HG03469 (cell line): ENCODE data around the gene LENEP.

Experiments used
- ATAC-seq: cut with Tn5 transposase; IDR thresholded peaks from one replicate; pipeline ENCODE4 v1.9.1; 2021; ENCODE audit warnings: mild to moderate bottlenecking, moderate library complexity, moderate number of reproducible peaks; ENCODE audit not compliant: unreplicated experiment

The LENEP gene

DNA sequence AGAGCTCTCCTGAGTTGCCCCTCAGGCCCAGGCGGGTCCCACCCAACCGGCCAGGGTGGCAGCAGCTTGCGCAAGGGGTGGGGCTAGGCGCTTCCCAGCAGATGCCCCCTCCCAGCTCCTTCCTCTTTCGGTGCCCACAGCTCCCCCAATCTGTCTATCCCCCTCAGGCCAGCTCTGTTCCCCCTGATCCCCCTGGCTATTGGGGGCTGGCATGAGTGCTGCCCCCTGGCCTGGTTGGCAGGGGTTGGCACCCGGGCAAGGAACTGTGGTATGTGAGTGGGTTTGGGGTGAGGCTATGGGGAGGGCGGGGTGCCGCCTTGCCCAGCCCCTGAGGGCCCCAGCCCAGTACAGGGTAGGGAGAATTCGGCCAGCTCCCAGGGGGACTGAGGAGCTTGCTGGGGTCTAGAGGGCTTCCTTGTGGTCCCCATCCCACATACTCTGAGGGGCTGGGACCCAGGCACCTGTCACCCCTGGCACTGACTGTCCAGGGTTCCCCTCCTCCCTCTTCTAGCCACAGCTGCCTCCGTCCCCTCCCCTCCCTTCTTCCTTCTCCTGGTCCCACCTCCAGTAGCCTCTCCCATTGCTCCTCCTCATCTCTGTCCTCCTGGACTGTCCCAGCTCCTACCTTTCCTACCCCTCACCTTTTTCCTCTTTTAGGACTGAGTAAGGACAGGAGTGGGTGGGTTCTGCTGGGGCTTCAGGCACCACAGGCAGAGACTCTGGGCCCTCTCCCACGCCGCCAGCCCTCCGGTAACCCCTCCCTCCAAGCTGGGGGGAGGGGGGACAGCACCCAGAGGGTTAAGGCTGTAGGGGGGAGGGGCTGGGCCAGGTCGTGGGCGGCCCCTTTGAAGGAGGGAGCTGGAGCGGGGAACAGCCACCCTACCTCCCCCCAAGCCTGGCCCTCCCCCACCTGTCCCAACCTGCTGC, 14.9 kb downstream of the LENEP start:
- ATAC-seq: no peak

DNA sequence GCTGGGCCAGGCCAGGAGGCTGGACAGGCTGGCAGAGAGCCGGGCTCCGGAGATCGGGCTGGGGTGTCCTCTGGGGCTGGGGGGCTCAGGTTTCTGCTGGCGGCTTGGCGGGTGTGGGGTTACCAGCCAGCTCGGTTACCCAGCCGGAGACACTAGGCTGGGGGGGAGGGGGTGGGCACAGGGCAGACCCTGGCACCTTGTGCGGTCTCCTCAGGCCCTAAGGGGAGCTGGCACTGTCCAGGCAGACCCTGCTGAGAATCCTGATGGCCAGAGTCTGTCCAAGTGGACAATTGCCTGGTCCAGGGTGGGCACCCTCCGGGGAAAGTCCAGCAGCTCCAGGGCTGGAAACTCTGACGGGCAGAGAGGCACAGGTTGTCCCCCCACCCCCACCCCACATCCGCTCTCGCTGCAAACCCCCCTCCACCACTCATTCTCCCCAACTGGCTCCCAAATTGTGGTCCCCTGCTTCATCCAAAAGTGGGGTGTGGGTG, 15.9 kb downstream of the LENEP start:
- no peak for ATAC-seq

DNA sequence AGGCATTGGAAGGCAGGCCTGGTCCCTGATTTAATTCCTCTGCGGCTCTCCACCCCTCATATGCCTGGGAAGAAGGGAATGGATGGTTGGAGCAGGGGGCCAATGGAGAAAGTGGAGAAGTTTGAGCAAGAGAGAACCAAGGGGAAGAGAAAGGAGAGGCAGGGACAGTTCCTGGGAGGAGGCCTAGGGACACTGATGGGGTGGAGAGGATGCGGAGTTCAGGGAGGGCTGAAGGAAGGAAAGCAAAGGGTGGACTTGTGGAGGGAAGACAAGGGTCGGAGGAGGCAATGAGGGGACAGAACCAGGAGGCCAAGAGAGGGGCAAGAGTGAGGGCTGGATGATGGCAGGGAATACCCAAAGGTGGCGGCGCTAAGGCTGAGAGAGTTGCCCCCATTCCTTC, 16.4 kb downstream of the LENEP start:
- no peak for ATAC-seq

DNA sequence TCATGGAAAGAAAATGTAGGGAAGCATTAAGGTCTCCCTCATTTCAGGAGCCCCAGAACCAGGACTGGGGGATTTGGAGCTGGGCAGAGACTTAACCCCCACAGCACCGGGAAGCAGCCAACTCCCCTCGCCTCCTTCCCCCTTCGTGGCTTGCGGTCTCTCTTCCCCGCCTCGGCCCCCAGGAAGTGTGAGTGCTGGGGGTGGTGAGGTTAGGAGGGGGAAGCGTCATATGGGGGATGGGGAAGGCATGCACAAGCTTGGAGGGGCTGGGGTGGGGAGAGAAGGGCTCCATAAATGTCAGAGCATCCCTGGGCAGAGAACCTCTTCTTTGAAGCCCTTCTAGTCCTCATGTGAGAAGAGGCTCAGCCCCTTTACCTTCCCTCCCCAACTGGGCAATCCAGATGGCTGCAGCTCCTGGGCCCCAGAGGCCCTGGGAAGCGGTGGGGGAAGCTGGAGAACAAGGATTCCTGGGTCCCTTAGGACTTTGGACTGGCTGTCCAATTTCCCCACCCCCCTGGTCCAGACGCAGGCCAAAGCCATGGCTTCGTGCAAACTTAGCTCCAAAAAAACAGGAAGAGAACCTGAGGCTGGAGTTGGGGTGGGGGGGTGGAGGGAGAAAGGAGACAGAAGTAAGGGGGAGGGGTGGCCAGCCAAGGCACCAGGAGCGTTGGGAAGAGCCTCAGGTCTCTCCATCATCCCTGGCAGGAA, 17.0 kb downstream of the LENEP start:
- ATAC-seq: no peak

DNA sequence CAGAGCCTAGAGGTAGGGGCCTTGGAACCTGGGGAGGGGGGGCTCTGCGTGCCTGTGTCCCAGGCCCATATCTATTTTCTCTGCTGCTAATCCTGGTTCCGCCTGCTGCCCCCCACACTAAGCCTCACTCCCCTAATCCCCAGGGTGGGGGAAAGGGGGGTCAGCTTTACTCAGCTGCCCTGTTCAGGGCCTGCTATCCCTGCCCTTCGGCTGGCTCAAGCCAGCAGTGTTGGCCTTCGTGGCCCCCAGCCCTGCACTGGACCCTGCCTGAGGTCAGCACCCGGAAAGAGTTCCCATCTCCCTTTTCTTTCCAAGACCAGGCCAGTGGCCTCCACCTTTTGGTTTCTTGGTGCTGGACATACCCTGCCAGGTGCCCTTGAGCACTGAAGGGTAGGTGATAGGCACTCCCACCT, 17.6 kb downstream of the LENEP start:
- no peak for ATAC-seq

DNA sequence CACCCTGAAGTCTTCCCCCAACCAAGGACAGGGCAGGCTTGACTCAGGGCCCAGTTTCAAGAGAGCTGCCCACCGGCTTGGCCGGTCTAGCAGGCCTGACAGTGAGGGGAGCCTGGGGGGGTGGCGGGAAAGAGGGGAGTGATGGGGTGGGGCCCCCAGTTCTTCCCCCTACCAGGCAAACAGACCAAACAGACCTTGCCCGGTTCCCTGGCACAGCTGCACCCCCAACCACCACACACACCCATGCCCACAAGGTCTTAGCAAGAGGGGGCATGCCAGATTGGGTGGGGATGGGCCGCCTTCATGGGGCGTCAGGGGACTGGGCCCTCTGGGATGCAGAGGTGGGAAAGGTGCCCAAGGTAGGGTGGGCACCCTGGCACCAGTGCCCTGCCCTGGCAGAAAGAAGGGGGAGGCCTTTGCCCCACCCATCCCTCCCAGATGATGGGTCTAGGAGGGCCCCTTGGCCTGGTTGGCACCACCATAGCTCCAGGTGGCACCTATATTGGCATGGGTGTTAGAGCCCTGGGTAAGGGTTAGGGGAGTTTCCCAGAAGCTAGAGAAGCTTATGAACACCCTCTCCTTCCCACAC, 18.1 kb downstream of the LENEP start:
- no peak for ATAC-seq

DNA sequence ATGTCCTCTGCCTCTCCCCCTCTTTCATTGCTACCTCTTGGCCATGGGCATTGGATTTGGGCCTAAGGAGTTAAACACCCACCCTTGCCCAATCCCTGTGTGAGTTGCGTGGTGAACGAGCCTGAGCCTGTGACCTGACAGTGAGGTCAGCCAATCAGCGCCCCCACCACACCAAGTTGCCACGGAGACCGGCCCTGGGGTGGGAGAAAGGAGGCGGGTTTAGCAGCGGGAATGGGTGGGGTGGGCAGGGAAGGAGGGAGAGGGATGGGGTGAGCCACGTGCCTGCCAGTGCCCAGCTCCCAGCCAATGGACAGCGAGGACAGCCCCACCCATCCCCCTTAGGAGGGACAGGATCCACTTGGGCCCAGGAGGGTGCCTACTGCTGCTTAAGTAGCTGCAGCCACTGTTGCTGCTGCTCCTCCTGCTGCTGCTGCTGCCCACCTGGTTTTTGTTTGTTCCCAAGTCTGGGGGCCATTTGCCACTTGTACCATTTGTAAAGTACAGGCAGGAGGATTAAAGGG, 18.7 kb downstream of the LENEP start:
- no peak for ATAC-seq

DNA sequence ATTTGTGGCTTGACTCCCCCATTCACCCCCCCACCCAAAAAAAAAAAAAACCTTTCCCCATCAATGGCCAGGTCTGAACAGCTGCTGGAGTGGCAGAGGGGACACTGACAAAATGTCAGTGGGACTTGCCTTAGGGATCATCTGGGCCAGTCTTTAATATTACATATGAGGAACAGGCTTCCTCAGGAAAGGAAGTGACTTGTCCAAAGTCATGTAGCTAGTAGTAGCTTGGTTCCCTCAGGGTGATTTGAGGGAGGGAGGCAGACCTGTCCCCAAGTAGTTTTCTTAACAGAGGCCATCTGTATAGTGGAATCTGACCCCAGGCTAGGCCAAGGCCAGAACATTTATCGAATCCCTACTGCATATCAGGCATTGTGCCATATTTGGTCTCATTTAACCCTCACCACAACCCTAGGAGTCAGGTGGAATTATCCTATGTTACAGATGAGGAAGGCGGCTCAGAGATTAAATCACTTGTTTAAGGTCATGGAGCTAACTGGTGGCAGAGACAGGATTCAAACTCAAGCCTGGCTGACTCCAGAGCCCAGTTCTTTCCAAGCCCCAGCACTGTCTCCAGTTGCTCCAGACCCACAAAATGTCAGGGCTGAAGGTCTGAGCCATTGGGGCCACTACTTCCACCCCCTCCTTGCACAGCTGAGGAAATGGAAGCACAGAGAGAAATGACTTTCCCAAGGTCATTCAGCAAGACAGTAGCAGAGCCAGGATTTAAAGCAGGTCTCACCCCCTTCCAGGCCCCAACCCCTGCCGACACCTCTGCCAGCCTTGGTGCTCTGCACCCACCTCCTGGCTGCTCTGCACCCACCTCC, 19.6 kb downstream of the LENEP start:
- no peak for ATAC-seq

DNA sequence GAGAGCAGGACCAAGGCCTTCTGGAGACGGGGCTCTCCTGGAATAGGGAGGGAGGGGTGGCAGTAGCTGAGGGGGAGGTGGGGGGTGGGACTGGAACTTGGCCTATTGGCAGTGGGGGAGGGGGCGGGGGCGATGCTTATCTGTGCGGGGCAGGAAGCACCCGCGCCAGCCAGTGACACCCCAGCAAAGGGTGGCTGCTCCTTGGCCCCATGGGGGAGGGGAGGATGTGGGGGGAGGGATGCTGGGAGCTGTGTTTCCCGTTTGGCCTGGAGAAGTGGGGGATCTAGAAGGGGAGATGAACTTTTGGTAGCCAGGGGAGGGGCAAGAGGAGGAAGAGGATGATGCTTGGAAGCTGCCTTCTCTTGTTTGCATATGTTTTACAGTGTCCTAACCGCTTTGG, 20.2 kb downstream of the LENEP start:
- ATAC-seq: no peak

DNA sequence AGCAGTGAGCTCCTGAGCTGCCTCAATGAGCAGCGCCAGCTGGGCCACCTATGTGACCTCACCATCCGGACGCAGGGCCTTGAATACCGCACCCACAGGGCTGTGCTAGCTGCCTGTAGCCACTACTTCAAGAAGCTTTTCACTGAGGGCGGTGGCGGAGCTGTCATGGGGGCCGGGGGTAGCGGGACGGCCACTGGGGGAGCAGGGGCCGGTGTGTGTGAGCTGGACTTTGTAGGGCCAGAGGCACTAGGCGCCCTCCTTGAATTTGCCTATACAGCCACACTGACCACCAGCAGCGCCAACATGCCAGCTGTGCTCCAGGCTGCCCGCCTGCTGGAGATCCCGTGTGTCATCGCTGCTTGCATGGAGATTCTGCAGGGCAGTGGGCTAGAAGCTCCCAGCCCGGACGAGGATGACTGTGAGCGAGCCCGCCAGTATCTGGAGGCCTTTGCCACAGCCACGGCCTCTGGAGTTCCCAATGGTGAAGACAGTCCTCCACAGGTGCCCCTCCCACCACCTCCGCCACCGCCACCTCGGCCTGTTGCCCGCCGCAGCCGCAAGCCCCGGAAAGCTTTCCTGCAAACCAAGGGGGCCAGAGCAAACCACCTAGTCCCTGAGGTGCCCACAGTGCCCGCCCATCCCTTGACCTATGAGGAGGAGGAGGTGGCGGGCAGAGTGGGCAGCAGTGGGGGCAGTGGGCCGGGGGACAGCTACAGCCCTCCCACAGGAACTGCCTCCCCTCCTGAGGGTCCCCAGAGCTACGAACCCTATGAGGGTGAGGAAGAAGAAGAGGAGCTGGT, 21.5 kb downstream of the LENEP start:
- no peak for ATAC-seq

DNA sequence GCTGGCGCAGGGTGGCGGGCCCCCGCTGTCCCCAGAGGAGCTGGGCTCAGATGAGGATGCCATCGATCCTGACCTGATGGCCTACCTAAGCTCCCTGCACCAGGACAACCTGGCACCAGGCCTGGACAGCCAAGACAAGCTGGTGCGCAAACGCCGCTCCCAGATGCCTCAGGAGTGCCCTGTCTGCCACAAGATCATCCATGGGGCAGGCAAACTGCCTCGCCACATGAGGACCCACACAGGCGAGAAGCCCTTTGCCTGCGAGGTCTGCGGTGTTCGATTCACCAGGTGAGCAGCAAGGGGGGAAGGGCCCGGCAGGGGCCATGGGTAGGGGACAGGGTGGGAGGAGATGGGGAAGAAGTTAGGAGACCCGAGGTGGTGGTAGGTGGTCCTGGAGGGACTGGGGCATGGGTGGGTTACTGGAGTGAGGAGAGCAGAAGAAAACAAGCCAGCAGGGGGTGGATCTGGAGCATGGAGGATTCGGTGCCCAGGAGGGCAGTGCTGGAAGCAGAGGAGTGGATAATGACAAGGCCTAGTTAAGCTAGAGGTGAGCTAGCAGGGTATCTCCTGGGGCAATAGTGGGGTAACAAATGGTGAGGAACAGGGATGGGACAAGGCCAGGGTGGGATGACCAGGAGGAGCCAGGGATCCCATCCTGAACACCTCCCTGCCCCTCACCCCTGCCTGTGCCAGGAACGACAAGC, 22.3 kb downstream of the LENEP start:
- no peak for ATAC-seq

DNA sequence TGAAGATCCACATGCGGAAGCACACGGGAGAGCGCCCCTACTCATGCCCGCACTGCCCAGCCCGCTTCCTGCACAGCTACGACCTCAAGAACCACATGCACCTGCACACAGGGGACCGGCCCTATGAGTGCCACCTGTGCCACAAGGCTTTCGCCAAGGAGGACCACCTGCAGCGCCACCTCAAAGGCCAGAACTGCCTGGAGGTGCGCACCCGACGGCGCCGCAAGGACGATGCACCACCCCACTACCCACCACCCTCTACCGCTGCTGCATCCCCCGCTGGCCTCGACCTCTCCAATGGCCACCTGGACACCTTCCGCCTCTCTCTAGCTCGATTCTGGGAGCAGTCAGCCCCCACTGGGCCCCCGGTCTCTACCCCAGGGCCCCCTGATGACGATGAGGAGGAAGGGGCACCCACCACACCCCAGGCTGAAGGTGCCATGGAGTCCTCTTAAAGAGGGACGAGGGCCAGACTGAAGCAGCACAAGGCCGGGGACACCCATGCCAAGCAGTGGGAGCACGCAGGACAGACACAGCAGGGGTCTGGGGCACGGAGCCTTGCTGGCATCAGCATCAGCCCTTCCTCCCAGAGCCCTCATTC, 22.9 kb downstream of the LENEP start:
- ATAC-seq: no peak

DNA sequence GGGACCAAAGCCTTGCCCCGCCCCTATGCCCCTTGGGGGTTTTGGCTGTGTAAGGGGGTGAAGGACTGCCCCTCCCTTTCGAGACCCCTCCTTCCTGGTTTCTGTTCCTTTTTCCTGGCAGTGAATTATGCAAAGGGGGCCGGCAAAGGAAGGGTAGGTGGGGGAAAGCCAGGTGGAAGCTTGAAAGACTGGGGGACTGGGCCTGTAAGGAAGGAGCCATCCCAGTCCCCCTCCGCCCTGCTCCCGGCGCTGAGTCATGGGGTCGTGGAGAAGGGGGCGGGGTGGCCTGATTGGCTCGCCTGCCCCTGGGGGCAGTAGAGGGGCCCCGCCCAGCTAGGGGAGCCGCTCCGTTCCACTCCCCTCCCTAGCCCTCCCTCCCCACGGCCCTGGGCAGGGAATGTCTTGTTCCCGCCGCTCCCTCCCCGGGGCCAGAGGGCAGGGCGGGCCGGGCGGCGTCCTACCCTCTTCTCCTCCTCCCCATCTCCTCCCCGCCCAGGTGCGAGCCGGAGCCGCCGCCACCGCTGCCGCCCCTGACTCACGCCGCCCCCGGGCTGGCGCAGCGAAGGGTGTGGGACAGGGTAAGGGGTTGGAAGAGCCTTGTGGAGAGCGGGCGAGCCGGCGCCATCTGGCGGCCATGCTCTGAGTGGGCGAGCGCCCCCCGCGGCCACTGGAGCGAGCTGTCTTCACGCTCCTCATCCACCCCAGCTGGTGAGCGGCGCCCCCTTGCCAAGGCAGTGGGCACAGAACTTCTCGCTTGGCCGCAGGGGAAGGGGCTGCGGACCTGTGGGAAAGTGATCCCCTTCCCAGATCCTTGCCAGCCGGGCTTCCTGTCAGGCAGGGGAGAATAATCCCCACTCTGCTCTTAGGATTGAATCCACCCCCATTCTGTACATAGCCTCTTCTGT, 23.9 kb downstream of the LENEP start:
- ATAC-seq: peak; percentile 41

DNA sequence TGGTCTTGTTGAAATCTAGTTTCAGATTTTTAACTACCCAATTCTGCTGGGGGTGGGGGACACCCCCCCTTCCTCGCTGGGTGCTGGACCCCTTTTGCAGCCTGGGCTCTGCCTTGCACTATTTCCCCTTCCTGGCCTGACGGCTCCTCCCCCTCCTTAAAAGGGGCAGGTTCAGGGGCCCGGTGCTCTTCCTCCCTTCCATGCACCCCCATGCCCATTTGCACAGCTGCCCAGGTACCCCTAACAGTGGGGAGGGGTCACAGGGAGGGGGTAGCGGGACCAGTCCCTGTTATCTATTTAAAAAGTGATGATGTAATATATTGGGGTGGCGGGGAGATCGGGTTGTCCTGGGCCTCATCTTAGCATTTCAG, 24.5 kb downstream of the LENEP start:
- ATAC-seq: no peak

DNA sequence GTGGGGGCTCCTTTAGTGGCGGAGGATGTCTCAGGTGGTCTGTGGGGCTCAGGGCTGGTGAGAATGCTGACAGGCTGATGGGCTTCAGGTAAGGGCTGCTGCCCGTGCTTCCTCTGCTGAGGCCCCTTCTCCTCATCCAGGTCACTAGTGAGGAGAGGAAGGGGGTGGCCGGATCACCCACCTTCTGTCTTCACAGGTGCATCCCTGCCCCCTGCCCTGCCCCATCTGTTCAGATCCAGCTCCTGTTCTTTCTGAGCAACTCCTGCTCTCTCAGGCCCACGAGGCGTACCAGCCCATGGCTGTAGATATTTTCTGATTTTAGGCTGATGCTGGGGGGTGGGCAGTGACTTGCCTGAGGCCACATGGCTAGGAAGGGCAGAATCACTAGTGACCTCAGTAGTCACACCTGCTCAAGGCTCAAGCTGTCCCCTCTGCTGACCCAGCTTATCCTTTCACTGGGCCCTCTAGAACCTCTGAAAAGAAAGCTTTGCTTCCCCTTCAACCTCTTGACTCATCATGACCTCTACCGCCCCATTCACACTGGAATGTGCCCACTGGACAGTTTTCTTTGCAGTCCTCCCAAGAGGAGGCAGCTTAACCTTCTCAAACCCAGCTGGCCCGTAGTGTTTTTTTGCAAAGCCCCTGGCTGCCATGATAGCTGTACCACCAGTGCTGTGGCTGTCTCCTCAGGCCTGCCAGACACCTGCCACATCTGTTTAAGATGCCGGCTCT, 25.4 kb downstream of the LENEP start:
- ATAC-seq: no peak

DNA sequence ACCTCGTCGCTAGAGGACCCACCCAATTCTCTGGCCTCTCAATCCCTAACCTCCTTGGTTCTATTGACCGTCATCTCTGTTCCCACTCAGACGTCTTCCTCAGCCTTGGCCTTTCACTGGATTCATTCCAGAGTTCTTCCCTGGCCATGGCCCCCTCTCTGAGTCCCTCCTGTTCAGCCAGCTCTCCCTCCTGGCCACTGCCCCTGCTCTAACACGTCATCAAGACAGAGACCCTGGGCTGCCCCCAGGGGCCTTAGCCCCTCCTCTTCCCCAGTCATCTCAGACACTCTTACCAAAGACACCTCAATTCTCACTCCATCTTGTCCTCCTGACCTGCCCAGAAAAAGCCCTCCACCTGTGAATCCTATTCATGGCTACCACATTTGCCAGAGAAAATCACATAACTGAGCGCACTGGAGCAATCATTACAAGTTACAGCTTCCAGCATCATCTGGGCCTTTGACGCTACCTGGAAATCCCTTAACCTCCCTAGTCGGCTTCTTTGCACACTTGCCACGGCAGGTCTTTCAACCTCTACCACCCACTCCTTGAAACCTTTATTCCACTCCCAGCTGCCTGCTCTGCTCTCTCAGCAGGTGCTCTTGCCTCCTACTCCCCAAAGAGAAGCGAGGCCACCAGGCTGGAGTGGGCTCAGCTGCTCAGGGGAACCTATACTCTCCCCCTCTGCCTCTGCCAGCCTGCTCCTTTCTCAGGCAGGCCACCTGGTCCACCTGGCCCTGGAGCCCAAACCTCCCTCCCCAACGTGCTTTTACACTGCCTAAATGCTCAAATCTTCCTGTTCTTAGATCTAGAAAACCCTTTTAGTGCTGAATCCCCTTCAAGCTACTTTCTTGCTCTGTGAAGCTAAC, 26.2 kb downstream of the LENEP start:
- ATAC-seq: no peak
